Cardiac septum (tissue), 1 donor: ENCODE results near the gene SHCBP1. TPM values are rescaled to one million over a fixed set of nuclear protein-coding genes. Genes with fewer than 3 reads are reported as not detected.

Experiments
- DNase-seq: peaks from one replicate; pipeline ENCODE4 v3.0.0-alpha.2; 2020; ENCODE audit warnings: low spot score
- intact Hi-C: fragments of 100-400 bp; cut with DNase I; formaldehyde crosslinking; loops from one replicate; pipeline ENCODE4 v1.14.0; 2022
- total RNA-seq: library from RNA; stranded (reverse); fragmentation: NEBNext Ultra II Directional; extraction: Animal tissue kit (Norgen Biotek cat#: 25700); gene quantifications from one replicate; pipeline ENCODE4 v1.2.1, GENCODE V29; 2021
- donor health status: DM: no; HTN: no; CAD: no.

Gene SHCBP1
- total RNA-seq, 1 donor from 2014 or later: 0.54 TPM

- intact Hi-C loops: no loop called here
- no peak for DNase-seq
Observed at GRCh38 chr16:46620266-46621005, 743 bp downstream of the SHCBP1 start.

DNA sequence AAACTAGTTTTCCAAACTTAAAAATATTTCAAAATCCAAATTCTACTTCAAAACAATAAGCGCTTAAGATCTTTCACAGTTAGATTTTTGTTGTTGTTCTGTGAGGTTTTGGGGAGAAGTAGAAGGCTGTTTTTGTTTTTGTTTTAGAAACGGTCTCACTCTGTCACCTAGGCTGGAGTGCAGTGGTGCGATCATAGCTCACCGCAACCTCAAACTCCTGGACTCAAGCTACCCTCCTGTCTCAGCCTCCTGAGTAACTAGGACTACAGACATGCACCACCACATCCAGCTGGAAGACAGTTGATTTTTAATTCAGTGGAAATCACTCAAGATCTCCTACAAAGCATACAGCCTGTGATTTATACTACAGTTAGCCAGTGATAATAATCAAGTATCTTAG is 2.7 kb downstream of the SHCBP1 start:
- no peak for DNase-seq
- intact Hi-C loops: no loop called here

DNA sequence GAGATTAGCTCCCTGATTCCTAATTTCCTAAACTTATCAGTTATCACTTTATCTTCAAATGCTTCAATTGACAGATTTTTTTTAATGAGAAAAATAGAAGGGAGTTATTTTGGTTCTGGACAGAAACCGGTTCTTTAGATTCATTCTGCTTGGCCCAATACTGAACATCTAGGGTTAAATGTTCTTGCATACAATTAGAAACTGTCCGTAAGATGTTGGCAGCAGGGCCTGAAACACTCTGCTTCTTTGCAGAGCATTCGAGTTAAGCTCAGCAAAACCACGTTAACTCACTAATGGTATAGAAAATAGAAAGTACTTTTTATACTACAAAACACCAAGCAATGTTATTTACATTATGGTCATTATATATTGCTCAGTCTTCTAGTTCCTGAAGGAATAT is 7.2 kb downstream of the SHCBP1 start:
- intact Hi-C loops: no loop called here
- no peak for DNase-seq

DNA sequence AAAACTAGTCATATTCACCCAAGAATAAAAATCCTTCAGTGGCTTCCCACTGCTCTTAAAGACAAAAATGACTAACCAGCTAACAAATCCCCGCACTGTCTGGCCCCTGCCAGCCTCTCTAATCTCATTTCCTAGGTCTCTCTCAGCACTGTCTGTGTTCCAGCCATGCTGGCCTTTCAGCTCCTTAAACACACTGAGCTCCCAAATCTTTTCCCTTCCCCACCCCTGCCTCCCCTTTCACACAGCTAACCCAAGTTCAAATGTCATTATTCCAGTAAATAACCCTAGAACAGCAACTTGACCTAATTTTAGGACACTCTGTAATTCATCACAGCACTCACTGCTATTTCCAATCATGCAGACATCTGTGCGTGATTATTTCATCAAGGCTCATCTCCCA is 7.8 kb downstream of the SHCBP1 start:
- no peak for DNase-seq
- intact Hi-C loops: no loop called here

GRCh38 chr16:46612121-46612520 is 9.1 kb downstream of the SHCBP1 start:
- DNase-seq: no peak
- intact Hi-C loops: no loop called here

DNA sequence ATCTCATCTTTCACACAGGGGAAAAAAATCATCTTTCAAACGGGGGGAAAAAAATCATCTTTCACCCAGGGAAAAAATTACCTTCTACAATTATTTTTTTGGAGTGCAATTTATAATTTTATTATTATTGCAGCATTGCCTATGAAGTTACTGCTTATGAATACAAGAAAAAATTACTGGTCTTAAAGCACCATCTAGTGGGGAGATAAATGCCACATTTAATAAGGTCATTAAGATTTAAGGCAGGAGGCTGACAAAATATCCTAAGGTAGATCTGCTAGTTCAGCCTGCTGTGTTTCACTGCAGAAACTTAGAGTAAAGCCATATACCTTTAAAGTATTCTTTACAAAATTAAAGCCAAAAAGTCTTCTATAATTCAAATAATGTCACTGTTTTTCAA is 13.7 kb downstream of the SHCBP1 start:
- no peak for DNase-seq

GRCh38 chr16:46606231-46606630 is 14.9 kb downstream of the SHCBP1 start:
- no peak for DNase-seq
- intact Hi-C loops: loop anchor here (5.0 kb wide), 1 partner anchor 54 kb away; no protein-coding TSS in a partner anchor

More for the DNA sequence above, 13.7 kb downstream of the SHCBP1 start:
- intact Hi-C loops: loop anchor here (5.0 kb wide), 1 partner anchor 55 kb away; no protein-coding TSS in a partner anchor

- intact Hi-C loops: no loop called here
- DNase-seq: no peak
Observed at GRCh38 chr16:46591257-46591656, 29.9 kb downstream of the SHCBP1 start.

- intact Hi-C loops: no loop called here
- no peak for DNase-seq
Observed at GRCh38 chr16:46586011-46586577, 35.1 kb downstream of the SHCBP1 start.

- DNase-seq: no peak
- intact Hi-C loops: no loop called here
Observed at GRCh38 chr16:46583036-46583435, 38.1 kb downstream of the SHCBP1 start.

GRCh38 chr16:46582313-46582712 is 38.9 kb downstream of the SHCBP1 start:
- intact Hi-C loops: no loop called here
- DNase-seq: no peak

- no peak for DNase-seq
- intact Hi-C loops: no loop called here
Observed at GRCh38 chr16:46577988-46578579, 43.1 kb downstream of the SHCBP1 start.

GRCh38 chr16:46573834-46574159 is 47.4 kb downstream of the SHCBP1 start:
- DNase-seq: no peak
- intact Hi-C loops: no loop called here

DNA sequence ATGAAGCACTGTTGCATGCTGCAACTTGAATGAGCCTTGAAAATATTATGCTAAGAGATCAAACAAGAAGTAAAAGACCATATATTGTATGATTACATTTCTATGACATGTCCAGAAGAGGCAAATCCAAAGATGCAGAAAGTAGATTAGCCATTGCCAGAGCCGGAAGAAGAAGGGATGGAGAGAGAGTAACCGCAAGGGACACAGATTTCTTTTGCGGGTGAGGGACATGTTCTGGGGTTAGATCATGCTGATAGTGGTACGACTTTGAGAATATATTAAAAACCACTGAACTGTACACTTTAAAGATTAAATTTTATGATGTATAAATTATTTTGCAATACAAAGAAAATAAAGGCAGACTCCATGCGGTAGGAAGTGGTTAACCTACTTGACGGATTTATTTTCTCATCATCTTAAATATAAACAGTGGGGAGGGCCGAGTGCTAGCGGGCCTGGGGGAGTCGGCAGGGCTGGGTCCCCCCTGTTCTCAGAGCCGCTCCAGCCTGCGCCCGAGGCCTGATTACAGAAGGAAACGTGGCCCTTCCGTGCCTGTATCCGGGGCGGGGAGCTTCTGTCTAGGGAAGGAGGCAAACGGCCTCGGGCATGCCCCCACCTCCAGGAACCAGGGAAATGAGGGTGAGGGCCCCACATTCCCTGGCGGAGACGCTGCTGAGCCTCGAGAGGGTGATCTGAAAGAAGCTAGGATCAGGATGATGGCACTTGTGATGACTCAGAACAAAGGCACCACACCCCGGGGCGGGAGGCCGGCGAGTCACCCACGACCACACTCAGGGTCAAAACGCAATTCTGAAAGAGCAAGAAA is 48.0 kb downstream of the SHCBP1 start:
- intact Hi-C loops: no loop called here
- DNase-seq: no peak

DNA sequence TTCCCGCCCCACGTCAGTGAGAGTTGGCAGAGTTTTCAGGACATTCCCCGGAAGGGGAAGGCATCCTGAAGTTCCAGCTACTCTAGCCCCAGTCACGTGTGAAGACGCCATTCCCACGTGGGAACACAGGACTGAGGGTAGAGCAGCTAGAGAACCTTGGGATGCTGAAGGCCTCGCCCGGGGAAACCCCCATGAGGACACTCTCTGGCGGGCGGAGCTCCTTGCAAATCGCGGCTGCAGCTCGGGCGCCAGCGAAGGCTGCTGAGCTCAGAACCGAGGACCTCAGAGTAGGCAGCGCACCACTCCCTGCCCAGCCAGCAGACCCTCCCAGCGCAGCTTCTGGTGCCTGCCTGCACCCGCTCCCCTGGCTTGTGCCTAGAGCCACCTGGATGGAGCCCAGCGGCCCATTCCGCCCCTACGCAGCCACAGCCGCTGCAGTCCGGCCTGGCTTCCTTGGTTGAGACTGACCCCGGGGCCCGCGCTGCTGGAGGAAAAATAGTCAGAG is 51.9 kb downstream of the SHCBP1 start:
- intact Hi-C loops: no loop called here
- no peak for DNase-seq

GRCh38 chr16:46568472-46569230 is 52.5 kb downstream of the SHCBP1 start:
- DNase-seq: no peak
- intact Hi-C loops: no loop called here

- intact Hi-C loops: no loop called here
- DNase-seq: no peak
Observed at GRCh38 chr16:46562979-46563378, 58.2 kb downstream of the SHCBP1 start.

GRCh38 chr16:46558018-46558417 is 63.2 kb downstream of the SHCBP1 start:
- DNase-seq: no peak
- intact Hi-C loops: no loop called here

DNA sequence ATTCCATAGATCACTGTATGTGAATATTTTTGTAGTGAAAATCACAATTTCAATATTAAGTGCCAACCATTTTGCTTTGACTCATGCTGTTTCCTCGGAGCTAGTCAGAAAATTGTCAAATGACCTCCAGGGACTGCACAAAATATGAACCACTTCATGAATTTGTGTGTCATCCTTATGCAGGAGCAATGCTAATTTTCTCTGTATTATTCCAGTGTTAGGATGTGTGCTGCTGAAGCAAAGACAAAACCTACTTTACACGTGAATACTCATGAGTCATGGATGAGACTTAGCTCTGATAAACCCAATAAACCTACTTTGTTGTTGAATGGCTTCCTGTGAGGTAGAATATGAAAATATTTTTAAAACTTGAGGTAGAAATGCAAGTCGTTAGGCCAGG is 65.2 kb downstream of the SHCBP1 start:
- intact Hi-C loops: no loop called here
- no peak for DNase-seq
